KMS-11 (cell line): ENCODE data around the gene PRKAG3.

Experiments
- H2AFZ ChIP-seq: fragments of 200-600 bp; sonication (generic); 2 replicates; pipeline ENCODE4 v1.6.1; 2016; ENCODE audit warnings: antibody characterized with exemption, mixed run types, low read depth
- H3K27ac ChIP-seq: fragments of 200-600 bp; sonication (generic); 2 replicates; pipeline ENCODE4 v1.6.1; 2016; ENCODE audit warnings: mild to moderate bottlenecking, mixed run types
- H3K27me3 ChIP-seq: fragments of 200-600 bp; sonication (generic); 2 replicates; pipeline ENCODE4 v1.6.1; 2017; ENCODE audit warnings: mild to moderate bottlenecking, low read depth, mixed run types, moderate library complexity; ENCODE audit not compliant: insufficient read depth
- H3K36me3 ChIP-seq: fragments of 200-600 bp; sonication (generic); 2 replicates; pipeline ENCODE4 v1.6.1; 2017; ENCODE audit warnings: mild to moderate bottlenecking, mixed run types; ENCODE audit not compliant: insufficient read depth
- H3K4me1 ChIP-seq: fragments of 200-600 bp; sonication (generic); 2 replicates; pipeline ENCODE4 v1.6.1; 2016; ENCODE audit warnings: mild to moderate bottlenecking, low read depth, mixed run types; ENCODE audit not compliant: poor library complexity, severe bottlenecking
- H3K4me2 ChIP-seq: fragments of 200-600 bp; sonication (generic); 2 replicates; pipeline ENCODE4 v1.7.0; 2016; ENCODE audit warnings: mild to moderate bottlenecking, mixed run types
- H3K4me3 ChIP-seq: fragments of 200-600 bp; sonication (generic); IDR thresholded peaks from 2 replicates; pipeline ENCODE4 v1.6.1; 2017; ENCODE audit warnings: low read depth, low read length, mixed read lengths; ENCODE audit not compliant: insufficient read depth
- H3K79me2 ChIP-seq: fragments of 200-600 bp; sonication (generic); 2 replicates; pipeline ENCODE4 v1.6.1; 2016; ENCODE audit warnings: low read depth, mixed run types; ENCODE audit not compliant: insufficient read depth
- H3K9ac ChIP-seq: fragments of 200-600 bp; sonication (generic); 2 replicates; pipeline ENCODE4 v1.6.1; 2016; ENCODE audit warnings: mild to moderate bottlenecking, mixed run types
- H4K20me1 ChIP-seq: fragments of 200-600 bp; sonication (generic); 2 replicates; pipeline ENCODE4 v1.6.1; 2016; ENCODE audit warnings: mild to moderate bottlenecking, mixed run types; ENCODE audit not compliant: insufficient read depth
- CTCF ChIP-seq: fragments of 200-600 bp; sonication (generic); conservative IDR thresholded peaks from 2 replicates; pipeline ENCODE4 v1.6.1; 2017; ENCODE audit warnings: low read depth, mild to moderate bottlenecking, antibody characterized with exemption, low read length, moderate library complexity, mixed read lengths

Gene PRKAG3

GRCh38 chr2:218802386-218802994 lies 29.1 kb downstream of the PRKAG3 start:
- Histone ChIP-seq H3K4me3 (no peak overlapping the region), H3K79me2 (no peaks in the 10 kb centered on the region), H3K4me2 (no peak overlapping the region), H3K27ac (no peak overlapping the region), H3K4me1 (peaks cover 29% of the 10 kb centered on the region), H2AFZ (no peak overlapping the region), H4K20me1 (no peaks in the 10 kb centered on the region), H3K36me3 (no peaks in the 10 kb centered on the region), H3K9ac (no peak overlapping the region), H3K27me3 (no peaks in the 10 kb centered on the region)
- no peak for TF ChIP-seq CTCF

DNA sequence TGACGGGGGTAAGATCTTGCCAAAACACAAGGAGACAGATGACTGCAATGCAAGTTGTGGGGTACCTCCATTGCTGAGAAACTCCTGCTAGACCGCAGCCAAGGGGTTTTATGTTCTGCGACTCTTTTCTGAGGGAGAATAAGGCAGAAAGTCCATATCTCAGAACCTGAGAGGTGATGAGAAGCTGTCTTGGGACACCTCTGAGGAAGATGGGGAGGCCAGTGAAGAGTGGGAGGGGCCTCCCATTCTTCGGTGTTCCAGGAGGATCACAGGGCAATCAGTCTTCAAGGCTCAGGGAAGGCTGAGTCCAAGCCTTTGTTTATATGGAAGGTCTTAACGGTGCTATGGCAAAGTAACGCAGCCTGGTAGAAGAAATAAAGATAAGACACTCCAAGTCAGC lies 31.6 kb downstream of the PRKAG3 start:
- Histone ChIP-seq H3K79me2 (no peaks in the 10 kb centered on the region), H3K4me1 (peaks cover 6% of the 10 kb centered on the region), H3K4me2 (no peak overlapping the region), H4K20me1 (no peaks in the 10 kb centered on the region), H2AFZ (no peak overlapping the region), H3K27ac (no peak overlapping the region), H3K27me3 (no peaks in the 10 kb centered on the region), H3K9ac (no peak overlapping the region), H3K4me3 (no peak overlapping the region), H3K36me3 (no peaks in the 10 kb centered on the region)
- no peak for TF ChIP-seq CTCF

- no peaks in the 10 kb centered on the region for H3K27me3 ChIP-seq
- no peaks in the 10 kb centered on the region for H4K20me1 ChIP-seq
- H2AFZ ChIP-seq: no peak overlapping the region
- H3K4me3 ChIP-seq: no peak overlapping the region
- H3K27ac ChIP-seq: no peak overlapping the region
- TF ChIP-seq CTCF: no peak
- H3K36me3 ChIP-seq: no peaks in the 10 kb centered on the region
- H3K4me1 ChIP-seq: peaks cover 4% of the 10 kb centered on the region
- H3K4me2 ChIP-seq: no peak overlapping the region
- H3K9ac ChIP-seq: no peak overlapping the region
- H3K79me2 ChIP-seq: no peaks in the 10 kb centered on the region
Measured at GRCh38 chr2:218798767-218799504, 32.7 kb downstream of the PRKAG3 start.

DNA sequence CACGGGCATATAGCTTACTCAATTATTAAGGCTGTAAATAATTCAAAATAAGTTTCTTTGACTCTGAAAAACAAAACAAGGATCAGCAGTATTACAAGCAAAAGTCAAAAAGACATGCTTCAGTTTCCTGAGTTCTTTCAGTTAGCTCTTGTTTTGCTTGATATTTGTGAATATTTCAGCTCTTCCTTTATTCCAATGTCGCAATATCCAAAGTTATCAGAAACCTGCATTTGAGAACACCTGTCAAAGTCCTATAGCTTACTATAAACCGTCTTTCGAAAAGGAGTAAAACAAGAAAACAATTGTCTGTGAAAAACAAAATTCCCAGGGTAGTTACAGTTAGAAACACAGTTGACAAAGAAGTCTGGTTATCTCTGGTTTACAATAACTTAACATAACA lies 34.9 kb downstream of the PRKAG3 start:
- no peak overlapping the region for H3K9ac ChIP-seq
- H3K79me2 ChIP-seq: no peaks in the 10 kb centered on the region

More for the DNA sequence above, 34.9 kb downstream of the PRKAG3 start:
- no peaks in the 10 kb centered on the region for H4K20me1 ChIP-seq
- H3K27ac ChIP-seq: no peak overlapping the region
- H3K27me3 ChIP-seq: no peaks in the 10 kb centered on the region
- no peaks in the 10 kb centered on the region for H3K4me1 ChIP-seq
- no peak overlapping the region for H3K4me3 ChIP-seq
- no peaks in the 10 kb centered on the region for H3K36me3 ChIP-seq
- no peak overlapping the region for H3K4me2 ChIP-seq
- TF ChIP-seq CTCF: no peak
- no peak overlapping the region for H2AFZ ChIP-seq
